ENCODE data around the gene IL4I1.

- TF ChIP-seq RAD21 (IDR thresholded peaks at IDR 0.05; ENCODE audit: low read depth), result no peak
- no peak for TF ChIP-seq TAF1 (IDR thresholded peaks at IDR 0.05; ENCODE audit: low read depth)
Measured at GRCh38 chr19:49877879-49878743, 18.6 kb downstream of the IL4I1 start.

All from Ishikawa (cell line).